OCI-LY7 (cell line): Measurements from ENCODE around the gene TAF7. TPM values are rescaled to one million over a fixed set of nuclear protein-coding genes. Genes with fewer than 3 reads are reported as not detected.

Source experiments
- BruUV-seq: library from RNA; stranded (reverse); fragments of 400-500 nt; replicated peaks from 2 replicates; lab custom pipeline; 2021; lab: Mats Ljungman, UMichigan
- CTCF ChIA-PET: fragments of 300-600 bp; sonication (Branson Sonifier 250); formaldehyde crosslinking; loops from one replicate; lab custom pipeline; 2022; ENCODE audit warnings: antibody characterized with exemption; ENCODE audit not compliant: unreplicated experiment; lab: Charles Lee
- POLR2A ChIA-PET: fragments of 300-600 bp; sonication (Branson Sonifier 250); formaldehyde crosslinking; loops from one replicate; lab custom pipeline; 2022; ENCODE audit warnings: antibody characterized with exemption; lab: Charles Lee
- DNase-seq: peaks from one replicate; pipeline ENCODE4 v3.0.0-alpha.2; 2015; ENCODE audit warnings: low spot score
- H2AFZ ChIP-seq: fragments of 200-600 bp; sonication (generic), shearing (Covaris generic); 2 replicates; pipeline ENCODE4 v1.6.1; 2014; ENCODE audit warnings: mild to moderate bottlenecking, antibody characterized with exemption, low read length, moderate library complexity
- H3K27ac ChIP-seq: fragments of 200-600 bp; sonication (generic); 2 replicates; pipeline ENCODE4 v1.5.1; 2014; ENCODE audit warnings: mixed run types, low read depth, mild to moderate bottlenecking, moderate library complexity, low read length, inconsistent platforms; ENCODE audit not compliant: poor library complexity, severe bottlenecking
- H3K36me3 ChIP-seq: fragments of 200-600 bp; sonication (generic); 2 replicates; pipeline ENCODE4 v1.6.1; 2014; ENCODE audit warnings: mild to moderate bottlenecking, antibody characterized with exemption, low read length, moderate library complexity, mixed read lengths; ENCODE audit not compliant: insufficient read depth
- H3K4me1 ChIP-seq: fragments of 200-600 bp; sonication (generic); 2 replicates; pipeline ENCODE4 v1.5.1; 2014; ENCODE audit warnings: mild to moderate bottlenecking, low read length; ENCODE audit not compliant: insufficient read depth, poor library complexity, severe bottlenecking
- H3K4me2 ChIP-seq: fragments of 200-600 bp; sonication (generic); 2 replicates; pipeline ENCODE4 v1.6.1; 2014; ENCODE audit warnings: mild to moderate bottlenecking, low read length
- H3K4me3 ChIP-seq: fragments of 200-600 bp; sonication (generic); 2 replicates; pipeline ENCODE4 v1.5.1; 2014; ENCODE audit warnings: mild to moderate bottlenecking, low read depth, low read length; ENCODE audit not compliant: poor library complexity, severe bottlenecking
- H3K79me2 ChIP-seq: fragments of 200-600 bp; sonication (generic); 2 replicates; pipeline ENCODE4 v1.6.1; 2016; ENCODE audit warnings: low read depth, mild to moderate bottlenecking, low read length, moderate library complexity, mixed read lengths; ENCODE audit not compliant: insufficient read depth
- H3K9me2 ChIP-seq: fragments of 200-600 bp; sonication (generic); 2 replicates; pipeline ENCODE4 v1.6.1; 2016; ENCODE audit warnings: mild to moderate bottlenecking, low read length, mixed read lengths; ENCODE audit not compliant: insufficient read depth
- H3K9me3 ChIP-seq: fragments of 200-600 bp; sonication (generic); 2 replicates; pipeline ENCODE4 v1.6.1; 2014; ENCODE audit warnings: mild to moderate bottlenecking, mixed run types, low read length, mixed read lengths
- H4K20me1 ChIP-seq: fragments of 200-600 bp; sonication (generic); 2 replicates; pipeline ENCODE4 v1.6.1; 2014; ENCODE audit warnings: mild to moderate bottlenecking, antibody characterized with exemption, low read length, moderate library complexity, mixed read lengths; ENCODE audit not compliant: insufficient read depth
- EZH2phosphoT487 ChIP-seq: fragments of 200-600 bp; sonication (generic); IDR thresholded peaks from 2 replicates; pipeline ENCODE4 v1.6.1; 2018; ENCODE audit warnings: low read depth, borderline replicate concordance, mild to moderate bottlenecking, mixed run types, antibody characterized with exemption, low read length, moderate library complexity, mixed read lengths
- intact Hi-C: fragments of 100-400 bp; cut with micrococcal nuclease; formaldehyde crosslinking; loops from one replicate; pipeline ENCODE4 v1.10.0; 2022; ENCODE audit not compliant: unreplicated experiment
- total RNA-seq, 2 experiments: library from RNA; depleted of rRNA in 1 of 2; stranded (reverse); fragments of >200 nt in 1 of 2; shearing (Covaris generic) in 1 of 2; gene quantifications; 2 replicates each; pipeline ENCODE4 v1.2.3, GENCODE V29; 2014 to 2022
- TF ChIP-seq, protein P1 (sequence below): fragments of 200-600 bp; sonication (generic); conservative IDR thresholded peaks from 2 replicates; pipeline ENCODE4 v1.5.1; 2014; ENCODE audit warnings: mild to moderate bottlenecking, antibody characterized with exemption, low read length, moderate library complexity, mixed read lengths

TAF7 gene
- total RNA-seq, 2 experiments from 2014 or later: 103 to 115 TPM

DNA sequence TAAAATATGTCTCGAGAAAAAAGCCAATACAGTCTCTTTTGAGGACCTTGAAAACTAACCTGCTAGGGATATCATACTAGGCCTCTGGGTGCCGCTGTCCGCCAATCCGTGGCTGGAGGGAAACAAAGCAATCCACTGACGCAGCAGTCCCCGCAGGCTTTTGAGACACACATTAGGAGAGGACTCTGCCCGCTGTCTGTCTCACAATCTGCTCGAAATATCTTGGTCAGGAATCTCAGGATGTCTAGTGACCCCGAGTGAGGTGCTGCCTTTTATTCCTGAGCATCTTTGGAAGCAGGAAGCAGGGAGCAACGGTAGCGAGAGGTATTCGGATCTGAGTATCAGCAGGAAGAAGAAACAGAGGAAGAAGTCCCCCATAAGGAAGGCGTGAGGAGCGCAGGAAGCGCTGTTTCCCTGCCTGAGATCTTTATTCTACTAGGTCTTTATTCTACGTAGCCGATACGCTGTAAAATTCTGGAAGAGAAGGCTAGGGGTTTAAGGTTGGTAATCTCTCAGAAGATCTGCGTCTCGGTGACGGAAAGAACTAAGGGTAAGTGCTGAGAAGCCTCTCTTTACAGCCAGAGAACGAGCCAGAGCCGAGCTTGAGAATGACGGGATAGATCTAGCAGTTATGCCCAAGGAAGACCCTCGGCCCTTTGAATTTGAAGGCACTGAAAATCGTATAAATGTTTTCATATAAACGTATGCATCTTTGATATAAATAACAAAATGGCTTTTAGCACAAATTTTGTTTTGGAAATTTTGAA, 5.7 kb upstream of the TAF7 start:
- peaks cover 18% of the 10 kb centered on the region for H3K4me1 ChIP-seq
- H3K9me2 ChIP-seq: no peaks in the 10 kb centered on the region
- TF ChIP-seq, protein P1, sequence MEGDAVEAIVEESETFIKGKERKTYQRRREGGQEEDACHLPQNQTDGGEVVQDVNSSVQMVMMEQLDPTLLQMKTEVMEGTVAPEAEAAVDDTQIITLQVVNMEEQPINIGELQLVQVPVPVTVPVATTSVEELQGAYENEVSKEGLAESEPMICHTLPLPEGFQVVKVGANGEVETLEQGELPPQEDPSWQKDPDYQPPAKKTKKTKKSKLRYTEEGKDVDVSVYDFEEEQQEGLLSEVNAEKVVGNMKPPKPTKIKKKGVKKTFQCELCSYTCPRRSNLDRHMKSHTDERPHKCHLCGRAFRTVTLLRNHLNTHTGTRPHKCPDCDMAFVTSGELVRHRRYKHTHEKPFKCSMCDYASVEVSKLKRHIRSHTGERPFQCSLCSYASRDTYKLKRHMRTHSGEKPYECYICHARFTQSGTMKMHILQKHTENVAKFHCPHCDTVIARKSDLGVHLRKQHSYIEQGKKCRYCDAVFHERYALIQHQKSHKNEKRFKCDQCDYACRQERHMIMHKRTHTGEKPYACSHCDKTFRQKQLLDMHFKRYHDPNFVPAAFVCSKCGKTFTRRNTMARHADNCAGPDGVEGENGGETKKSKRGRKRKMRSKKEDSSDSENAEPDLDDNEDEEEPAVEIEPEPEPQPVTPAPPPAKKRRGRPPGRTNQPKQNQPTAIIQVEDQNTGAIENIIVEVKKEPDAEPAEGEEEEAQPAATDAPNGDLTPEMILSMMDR: peak; percentile 79
- TF ChIP-seq EZH2phosphoT487: no peak
- peak overlapping the region; percentile 64; the same call in 1 of the 2 replicates for H2AFZ ChIP-seq
- H3K9me3 ChIP-seq: peaks cover 7% of the 10 kb centered on the region; the same call in 1 of the 2 replicates
- ChIA-PET POLR2A (interaction anchor here (0.6 to 1.5 kb wide), 6 partner anchors 11 to 1437 kb away, joined by 3 to 5 read pairs (median 4); no protein-coding TSS in a partner anchor), CTCF (no interaction called here)
- TSS peak; percentile 38 for BruUV-seq
- H3K27ac ChIP-seq: no peak overlapping the region
- DNase-seq: peak; percentile 70
- H3K79me2 ChIP-seq: peaks cover 5% of the 10 kb centered on the region; the same call in 1 of the 2 replicates
- no peaks in the 10 kb centered on the region for H4K20me1 ChIP-seq
- intact Hi-C loops: loop anchor here (10.0 kb wide), 1 partner anchor 779 kb away; the partner anchor contains the start of gene NDFIP1
- peak overlapping the region; percentile 59 for H3K4me3 ChIP-seq
- H3K4me2 ChIP-seq: peak overlapping the region; percentile 66
- H3K36me3 ChIP-seq: no peaks in the 10 kb centered on the region

DNA sequence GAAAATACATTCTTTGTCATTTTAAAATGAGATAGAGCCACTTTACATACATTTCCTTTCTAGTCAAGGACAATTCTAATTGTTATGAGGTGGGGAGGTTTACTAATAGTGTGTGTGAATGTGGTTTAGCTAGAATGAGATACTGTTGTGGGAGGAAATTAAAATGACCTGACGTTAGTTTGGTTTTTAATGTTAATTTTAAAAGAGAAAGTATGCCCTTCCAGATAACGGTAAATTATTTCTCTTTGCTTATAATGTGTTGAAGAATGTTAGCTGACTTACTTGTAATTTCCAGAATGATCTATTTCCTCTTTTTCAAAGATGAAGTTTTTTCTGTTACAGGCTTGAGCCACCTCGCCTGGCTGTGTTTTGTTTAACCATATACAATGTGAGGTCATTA, 1.7 kb upstream of the TAF7 start:
- Histone ChIP-seq H3K36me3 (peaks cover 31% of the 10 kb centered on the region), H3K4me1 (peaks cover 34% of the 10 kb centered on the region), H3K4me2 (0 out of 2 replicates have a peak overlapping the region, but pooled peaks have one; percentile 0), H3K9me2 (no peaks in the 10 kb centered on the region), H3K4me3 (no peak overlapping the region), H4K20me1 (no peaks in the 10 kb centered on the region), H3K79me2 (peaks cover 41% of the 10 kb centered on the region), H2AFZ (no peak overlapping the region), H3K9me3 (peaks cover 31% of the 10 kb centered on the region), H3K27ac (no peak overlapping the region)
- BruUV-seq: no TSS peak
- intact Hi-C loops: loop anchor here (10.0 kb wide), 1 partner anchor 783 kb away; the partner anchor contains the start of gene NDFIP1
- TF ChIP-seq EZH2phosphoT487: no peak
- TF ChIP-seq, protein P1: no peak
- CTCF ChIA-PET: no interaction called here
- DNase-seq: no peak
- POLR2A ChIA-PET: interaction anchor here (0.7 kb wide), 2 partner anchors 10 to 75 kb away, joined by 3 read pairs; no protein-coding TSS in a partner anchor
